Right ventricle myocardium superior (tissue), 1 donor: ENCODE data around the gene OVOL3. TPM values are rescaled to one million over a fixed set of nuclear protein-coding genes. Genes with fewer than 3 reads are reported as not detected.

Source experiments
- ATAC-seq: fragments of 200-7000 bp; cut with Tn5 transposase; one replicate; pipeline ENCODE4 v1.9.1; 2020; ENCODE audit warnings: mild to moderate bottlenecking; ENCODE audit not compliant: poor library complexity
- DNase-seq: peaks from one replicate; pipeline ENCODE4 v3.0.0-alpha.2; 2020
- intact Hi-C: fragments of 100-400 bp; cut with DNase I; formaldehyde crosslinking; loops from one replicate; pipeline ENCODE4 v1.11.2; 2022
- total RNA-seq: library from RNA; stranded (reverse); fragmentation: NEBNext Ultra II Directional; extraction: Animal tissue kit (Norgen Biotek cat#: 25700); gene quantifications from one replicate; pipeline ENCODE4 v1.2.1, GENCODE V29; 2021
- donor health status: DM: no; HTN: yes; CAD: no; lungs with severe emphysema.

The OVOL3 gene
- total RNA-seq, 1 donor from 2014 or later, result not detected

- DNase-seq (peak; percentile 75), ATAC-seq (peak; percentile 64)
- intact Hi-C loops, result no loop called here
Measured at GRCh38 chr19:36151144-36152018, 40.4 kb downstream of the OVOL3 start.

GRCh38 chr19:36152019-36152351 is 41.0 kb downstream of the OVOL3 start:
- ATAC-seq, result peak; percentile 10
- no peak for DNase-seq
- intact Hi-C loops, result no loop called here

- intact Hi-C loops, result no loop called here
- DNase-seq, result peak; percentile 89
- ATAC-seq, result peak; percentile 92
Measured at GRCh38 chr19:36152352-36153091, 41.6 kb downstream of the OVOL3 start, which contains the start of gene COX7A1. COX7A1 (minus strand) TSS chr19:36152447; CDS start chr19:36152407, 40 bp downstream.

GRCh38 chr19:36153126-36153525 is 42.2 kb downstream of the OVOL3 start:
- DNase-seq (peak; percentile 39), ATAC-seq (no peak)
- intact Hi-C loops, result no loop called here

GRCh38 chr19:36160821-36161596 is 50.1 kb downstream of the OVOL3 start:
- intact Hi-C loops, result no loop called here
- no peak for DNase-seq
- peak; percentile 41 for ATAC-seq

Other genes starting within 250 kb of the OVOL3 start
- gene APLP1, start 242.6 kb upstream of the OVOL3 start, total RNA-seq, result 17.8 TPM
- 2.6 TPM for gene NFKBID, start 210.6 kb upstream of the OVOL3 start, total RNA-seq
- 4.1 TPM for gene HCST, start 208.6 kb upstream of the OVOL3 start, total RNA-seq
- gene TYROBP, start 202.8 kb upstream of the OVOL3 start, total RNA-seq, result 28.3 TPM
- 6.1 TPM for gene LRFN3, start 174.8 kb upstream of the OVOL3 start, total RNA-seq
- gene SDHAF1, start 116.0 kb upstream of the OVOL3 start, total RNA-seq, result 10.2 TPM
- gene SYNE4, start 102.3 kb upstream of the OVOL3 start, total RNA-seq, result 0.30 TPM
- 9.4 TPM for gene ALKBH6, start 96.9 kb upstream of the OVOL3 start, total RNA-seq
- gene CLIP3, start 78.3 kb upstream of the OVOL3 start, total RNA-seq, result 4.1 TPM
- 4.2 TPM for gene THAP8, start 56.9 kb upstream of the OVOL3 start, total RNA-seq
- 28.3 TPM for gene WDR62, start 56.2 kb upstream of the OVOL3 start, total RNA-seq
- 145 TPM for gene POLR2I, start 3.7 kb downstream of the OVOL3 start, total RNA-seq
- gene TBCB, start 4.3 kb downstream of the OVOL3 start, total RNA-seq, result 95.8 TPM
- 781 TPM for gene CAPNS1, start 28.9 kb downstream of the OVOL3 start, total RNA-seq
- gene COX7A1, start 41.3 kb downstream of the OVOL3 start, total RNA-seq, result 3,311 TPM
- 3.9 TPM for gene ZNF565, start 103.5 kb downstream of the OVOL3 start, total RNA-seq
- gene ZNF146, start 104.0 kb downstream of the OVOL3 start, total RNA-seq, result 29.6 TPM